ENCODE measurements around the gene TRIM3.

Gene TRIM3

GRCh38 chr11:6405846-6406245 is 67.9 kb downstream of the TRIM3 start:
- Histone ChIP-seq H3F3A (ENCODE audit: control insufficient read depth, insufficient read depth) (no peaks in the 10 kb centered on the region), H4K20me1 (ENCODE audit: control insufficient read depth, insufficient read depth, low read depth, low read length) (no peaks in the 10 kb centered on the region; the same call in 1 of the 2 replicates), H3K27me3 (ENCODE audit: control insufficient read depth, low read length) (no peaks in the 10 kb centered on the region), H3K9me3 (ENCODE audit: control insufficient read depth, insufficient read depth, low read length) (no peaks in the 10 kb centered on the region), H3K79me2 (ENCODE audit: control insufficient read depth, low read length) (no peaks in the 10 kb centered on the region), H3K4me2 (ENCODE audit: low read length) (no peak overlapping the region), H3K9me2 (replicated peaks; ENCODE audit: control insufficient read depth, low read length) (no peaks in the 10 kb centered on the region), H3K4me1 (ENCODE audit: control insufficient read depth, low read length) (peaks cover 36% of the 10 kb centered on the region), H3K27ac (ENCODE audit: low read depth, low read length) (no peak overlapping the region), H3K4me3 (ENCODE audit: low read length) (no peak overlapping the region), H3K36me3 (ENCODE audit: control insufficient read depth, low read length) (no peaks in the 10 kb centered on the region)
- TF ChIP-seq CTCF (IDR thresholded peaks at IDR 0.05; ENCODE audit: low read depth, low read length, poor library complexity, severe bottlenecking) (no peak), EZH2phosphoT487 (IDR thresholded peaks at IDR 0.05; ENCODE audit: borderline replicate concordance, low read length) (no peak)

- H3K4me2 ChIP-seq (ENCODE audit: low read length), result no peak overlapping the region
These were observed 68.6 kb downstream of the TRIM3 start for GRCh38 chr11:6405052-6405667.

GRCh38 chr11:6404342-6405051 is 69.2 kb downstream of the TRIM3 start:
- TF ChIP-seq EZH2phosphoT487 (IDR thresholded peaks at IDR 0.05; ENCODE audit: borderline replicate concordance, low read length) (no peak), CTCF (IDR thresholded peaks at IDR 0.05; ENCODE audit: low read depth, low read length, poor library complexity, severe bottlenecking) (no peak)
- H3K4me1 ChIP-seq (ENCODE audit: control insufficient read depth, low read length), result peaks cover 36% of the 10 kb centered on the region
- H3K4me2 ChIP-seq (ENCODE audit: low read length), result no peak overlapping the region
- no peaks in the 10 kb centered on the region for H3F3A ChIP-seq (ENCODE audit: control insufficient read depth, insufficient read depth)
- H3K9me2 ChIP-seq (replicated peaks; ENCODE audit: control insufficient read depth, low read length), result no peaks in the 10 kb centered on the region
- H3K27me3 ChIP-seq (ENCODE audit: control insufficient read depth, low read length), result no peaks in the 10 kb centered on the region
- H3K9me3 ChIP-seq (ENCODE audit: control insufficient read depth, insufficient read depth, low read length), result no peaks in the 10 kb centered on the region
- no peaks in the 10 kb centered on the region; the same call in 1 of the 2 replicates for H4K20me1 ChIP-seq (ENCODE audit: control insufficient read depth, insufficient read depth, low read depth, low read length)
- no peak overlapping the region for H3K4me3 ChIP-seq (ENCODE audit: low read length)
- no peaks in the 10 kb centered on the region for H3K36me3 ChIP-seq (ENCODE audit: control insufficient read depth, low read length)
- no peaks in the 10 kb centered on the region for H3K79me2 ChIP-seq (ENCODE audit: control insufficient read depth, low read length)
- H3K27ac ChIP-seq (ENCODE audit: low read depth, low read length), result no peak overlapping the region

More at GRCh38 chr11:6405052-6405667, 68.6 kb downstream of the TRIM3 start:
- peaks cover 36% of the 10 kb centered on the region for H3K4me1 ChIP-seq (ENCODE audit: control insufficient read depth, low read length)
- H3K9me3 ChIP-seq (ENCODE audit: control insufficient read depth, insufficient read depth, low read length), result no peaks in the 10 kb centered on the region
- no peaks in the 10 kb centered on the region for H3K27me3 ChIP-seq (ENCODE audit: control insufficient read depth, low read length)
- no peaks in the 10 kb centered on the region for H3K36me3 ChIP-seq (ENCODE audit: control insufficient read depth, low read length)
- no peak overlapping the region for H3K27ac ChIP-seq (ENCODE audit: low read depth, low read length)
- no peaks in the 10 kb centered on the region for H3F3A ChIP-seq (ENCODE audit: control insufficient read depth, insufficient read depth)
- H3K79me2 ChIP-seq (ENCODE audit: control insufficient read depth, low read length), result no peaks in the 10 kb centered on the region
- H4K20me1 ChIP-seq (ENCODE audit: control insufficient read depth, insufficient read depth, low read depth, low read length), result no peaks in the 10 kb centered on the region; the same call in 1 of the 2 replicates
- no peak for TF ChIP-seq EZH2phosphoT487 (IDR thresholded peaks at IDR 0.05; ENCODE audit: borderline replicate concordance, low read length)
- no peak for TF ChIP-seq CTCF (IDR thresholded peaks at IDR 0.05; ENCODE audit: low read depth, low read length, poor library complexity, severe bottlenecking)
- H3K4me3 ChIP-seq (ENCODE audit: low read length), result no peak overlapping the region
- H3K9me2 ChIP-seq (replicated peaks; ENCODE audit: control insufficient read depth, low read length), result no peaks in the 10 kb centered on the region
